ENCODE results near the gene FMN1.

- TF ChIP-seq GATAD2B (conservative IDR thresholded peaks at IDR 0.05; ENCODE audit: low read depth) (no peak), CTCF (IDR thresholded peaks at IDR 0.05 in 2 of 3, conservative IDR thresholded peaks at IDR 0.05 in 1 of 3; ENCODE audit: control insufficient read depth in 2 of 3, extremely low read depth in 1 of 3, insufficient read depth in 1 of 3, low read depth in 3 of 3, low read length in 3 of 3) (no peak), CEBPB (IDR thresholded peaks at IDR 0.05; ENCODE audit: borderline replicate concordance in 1 of 2, low read depth in 2 of 2, low read length in 2 of 2) (no peak), HCFC1 (IDR thresholded peaks at IDR 0.05; ENCODE audit: low read length) (no peak), EZH2 (IDR thresholded peaks at IDR 0.05; ENCODE audit: borderline replicate concordance, control insufficient read depth, low read depth, low read length) (no peak), GABPA (IDR thresholded peaks at IDR 0.05; ENCODE audit: low read depth) (no peak), HDAC2 (IDR thresholded peaks at IDR 0.05) (no peak), POLR2AphosphoS5 (IDR thresholded peaks at IDR 0.05; ENCODE audit: low read length) (no peak), TAF1 (IDR thresholded peaks at IDR 0.05; ENCODE audit: borderline replicate concordance, low read depth, low read length) (no peak), POLR2A (IDR thresholded peaks at IDR 0.05; ENCODE audit: low read depth, low read length) (no peak), ZBTB33 (IDR thresholded peaks at IDR 0.05) (no peak), ZSCAN29 (IDR thresholded peaks at IDR 0.05) (no peak), JUND (IDR thresholded peaks at IDR 0.05; ENCODE audit: low read depth, low read length) (no peak), ZNF24 (IDR thresholded peaks at IDR 0.05) (no peak)
Observed at GRCh38 chr15:32970847-32971246, 223.7 kb downstream of the FMN1 start.

Measured in GM12878 (cell line).